IPS-15b (cell line): Measurements from ENCODE around the gene FBXL20.

Source experiments
- H3K27me3 ChIP-seq: one replicate; pipeline ENCODE4 v1.6.1; 2013; ENCODE audit warnings: low read length; ENCODE audit not compliant: control insufficient read depth, insufficient read depth
- H3K36me3 ChIP-seq: one replicate; pipeline ENCODE4 v1.6.1; 2013; ENCODE audit warnings: low read length; ENCODE audit not compliant: control insufficient read depth, insufficient read depth
- H3K4me1 ChIP-seq: one replicate; pipeline ENCODE4 v1.6.1; 2013; ENCODE audit warnings: mild to moderate bottlenecking, low read length; ENCODE audit not compliant: control insufficient read depth, insufficient read depth
- H3K4me3 ChIP-seq: one replicate; pipeline ENCODE4 v1.5.1; 2013; ENCODE audit warnings: low read depth, low read length
- H3K9ac ChIP-seq: one replicate; pipeline ENCODE4 v1.6.1; 2013; ENCODE audit warnings: low read depth, mild to moderate bottlenecking, low read length
- H3K9me3 ChIP-seq: one replicate; pipeline ENCODE4 v1.6.1; 2013; ENCODE audit warnings: mild to moderate bottlenecking, low read length; ENCODE audit not compliant: control insufficient read depth, insufficient read depth

FBXL20 gene

GRCh38 chr17:39243155-39243554 lies 158.3 kb downstream of the FBXL20 start:
- Histone ChIP-seq H3K36me3 (no peaks in the 10 kb centered on the region), H3K9me3 (no peaks in the 10 kb centered on the region), H3K4me3 (no peak overlapping the region), H3K27me3 (no peaks in the 10 kb centered on the region), H3K9ac (no peak overlapping the region), H3K4me1 (peaks cover 9% of the 10 kb centered on the region)

DNA sequence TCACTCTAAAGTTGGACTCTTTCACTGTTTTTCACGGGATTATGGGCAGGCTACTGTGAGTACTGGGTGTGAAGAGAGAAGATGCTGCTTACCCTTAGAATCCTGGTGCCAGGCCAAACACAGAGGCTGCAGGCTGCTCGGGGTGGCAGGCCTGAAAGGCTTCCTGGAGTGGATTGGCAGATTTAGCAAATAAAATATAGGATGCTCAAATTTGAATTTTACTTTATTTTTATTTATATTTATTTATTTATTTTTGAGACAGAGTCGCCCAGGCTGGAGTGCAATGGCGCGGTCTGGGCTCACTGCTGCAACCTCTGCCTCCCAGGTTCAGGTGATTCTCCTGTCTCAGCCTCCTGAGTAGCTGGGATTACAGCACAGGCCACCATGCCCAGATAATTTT lies 160.8 kb downstream of the FBXL20 start:
- Histone ChIP-seq H3K9ac (no peak overlapping the region), H3K4me3 (no peak overlapping the region), H3K4me1 (peaks cover 9% of the 10 kb centered on the region), H3K36me3 (no peaks in the 10 kb centered on the region), H3K27me3 (no peaks in the 10 kb centered on the region), H3K9me3 (no peaks in the 10 kb centered on the region)

DNA sequence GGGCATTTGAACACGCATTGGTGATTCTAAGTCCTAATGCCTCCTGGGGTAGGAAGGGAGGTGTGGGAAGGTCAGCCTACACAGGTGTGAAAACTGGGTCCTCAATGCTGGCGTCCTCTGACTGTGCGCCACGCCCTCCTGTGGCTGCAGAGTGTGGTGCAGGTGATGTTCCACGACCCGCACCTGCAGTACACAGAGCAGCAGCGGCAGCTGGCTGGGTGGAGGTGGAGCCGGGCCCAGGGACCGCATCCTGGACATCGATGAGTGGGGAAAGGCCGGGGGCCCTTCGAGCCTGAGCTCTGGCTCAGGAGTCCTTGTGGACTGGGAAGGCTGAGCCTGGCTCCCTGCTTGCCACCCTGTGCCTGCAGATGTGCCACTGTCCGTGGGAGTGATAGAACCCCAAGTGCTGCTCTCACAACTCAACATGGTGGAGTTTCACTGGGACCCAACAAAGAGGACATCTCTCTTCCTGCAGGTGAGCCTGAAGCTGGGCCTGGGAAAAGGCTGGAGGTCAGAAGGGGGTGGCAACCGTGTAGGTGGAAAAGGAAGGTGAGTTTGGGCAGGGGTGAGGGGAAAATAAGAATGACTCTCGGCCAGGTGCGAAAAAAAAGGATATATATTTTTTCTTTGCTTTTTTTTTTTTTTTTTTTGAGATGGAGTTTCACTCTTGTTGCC lies 161.6 kb downstream of the FBXL20 start:
- H3K4me1 ChIP-seq, result peaks cover 7% of the 10 kb centered on the region
- no peaks in the 10 kb centered on the region for H3K36me3 ChIP-seq
- H3K4me3 ChIP-seq, result no peak overlapping the region
- no peaks in the 10 kb centered on the region for H3K27me3 ChIP-seq
- H3K9me3 ChIP-seq, result no peaks in the 10 kb centered on the region
- no peak overlapping the region for H3K9ac ChIP-seq

DNA sequence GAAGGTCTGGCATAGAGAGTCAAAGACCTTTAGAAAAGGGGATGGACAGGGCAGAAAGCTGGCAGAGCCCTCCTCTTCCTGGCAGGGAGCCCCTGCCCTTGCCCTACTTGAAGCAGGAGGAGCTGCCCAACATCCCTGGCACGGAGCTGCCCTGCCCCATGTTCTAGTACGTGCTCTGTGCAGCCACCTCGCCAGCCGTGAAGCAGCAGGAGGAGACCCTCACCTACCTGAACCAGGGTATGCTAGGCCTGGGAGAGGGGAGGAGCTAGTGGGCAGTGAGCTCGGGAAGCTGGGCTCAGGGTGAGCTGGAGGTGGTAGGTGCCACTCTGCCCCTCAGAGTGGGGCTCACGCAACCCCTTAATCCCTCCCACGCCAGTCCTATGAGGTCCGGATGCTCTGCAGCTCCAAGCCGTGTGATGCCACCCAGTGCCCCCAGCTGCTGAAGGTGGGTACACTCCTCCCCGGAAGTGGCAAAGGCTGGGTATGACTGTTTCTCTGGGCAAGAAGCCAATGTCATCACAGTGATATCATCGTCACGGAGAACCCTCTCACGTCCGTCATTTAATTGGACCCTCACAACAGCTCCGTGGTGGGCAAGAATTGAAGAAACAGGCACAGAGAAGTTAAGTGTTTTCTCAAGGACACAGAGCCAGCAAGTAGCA lies 163.0 kb downstream of the FBXL20 start:
- peaks cover 4% of the 10 kb centered on the region for H3K4me1 ChIP-seq
- H3K4me3 ChIP-seq, result no peak overlapping the region
- no peaks in the 10 kb centered on the region for H3K27me3 ChIP-seq

DNA sequence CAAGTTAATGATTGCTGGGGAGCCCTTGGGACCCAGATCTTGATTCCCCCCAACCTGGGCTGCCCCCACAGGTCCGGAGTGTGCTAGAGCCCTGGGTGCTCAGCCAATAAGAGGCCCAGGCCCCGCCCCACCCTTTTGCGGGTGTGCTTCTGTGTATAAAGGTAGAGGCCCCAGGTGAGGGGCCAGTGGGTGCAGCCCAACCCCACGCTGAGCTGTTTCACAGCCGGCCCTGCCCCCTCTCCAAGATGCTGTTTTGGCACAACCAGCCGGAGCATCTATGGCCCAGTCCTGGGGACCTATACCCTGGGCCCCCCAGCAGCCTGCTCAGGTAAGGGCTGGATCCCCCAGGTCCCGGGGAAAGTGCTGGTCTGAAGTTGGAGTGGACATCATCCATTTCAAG lies 163.8 kb downstream of the FBXL20 start:
- H3K4me3 ChIP-seq, result no peak overlapping the region
- H3K4me1 ChIP-seq, result peaks cover 4% of the 10 kb centered on the region
- H3K27me3 ChIP-seq, result peaks cover 3% of the 10 kb centered on the region
- H3K9ac ChIP-seq, result no peak overlapping the region
- no peaks in the 10 kb centered on the region for H3K36me3 ChIP-seq
- H3K9me3 ChIP-seq, result no peaks in the 10 kb centered on the region

More for the DNA sequence above, 163.0 kb downstream of the FBXL20 start:
- H3K36me3 ChIP-seq, result no peaks in the 10 kb centered on the region
- no peaks in the 10 kb centered on the region for H3K9me3 ChIP-seq
- H3K9ac ChIP-seq, result no peak overlapping the region

DNA sequence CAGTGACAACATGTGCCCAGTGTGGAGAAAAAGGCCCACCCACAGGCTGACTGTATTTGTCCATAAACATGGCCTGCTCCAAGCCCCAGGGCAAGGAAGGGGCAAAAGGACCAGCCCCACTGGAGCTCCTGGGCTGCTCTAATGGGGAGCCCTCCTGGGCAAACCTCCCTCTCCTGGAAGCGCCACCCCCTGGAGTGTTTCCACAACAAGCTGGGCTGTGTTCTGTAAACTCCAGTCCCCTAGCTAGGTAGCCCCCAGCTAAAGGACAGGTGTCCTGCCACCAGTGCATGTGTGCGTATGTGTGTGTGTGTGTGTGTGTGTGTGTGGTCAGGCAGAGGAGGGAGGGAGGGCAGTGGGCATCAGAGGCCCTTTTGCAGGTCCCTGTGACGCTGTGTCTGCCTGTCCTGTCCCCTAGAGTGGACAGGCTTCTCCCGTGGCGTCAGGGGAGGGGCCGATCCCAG lies 164.4 kb downstream of the FBXL20 start:
- Histone ChIP-seq H3K9ac (no peak overlapping the region), H3K36me3 (no peaks in the 10 kb centered on the region), H3K27me3 (peaks cover 3% of the 10 kb centered on the region), H3K4me3 (no peak overlapping the region), H3K9me3 (no peaks in the 10 kb centered on the region), H3K4me1 (peaks cover 7% of the 10 kb centered on the region)

- peaks cover 3% of the 10 kb centered on the region for H3K27me3 ChIP-seq
- H3K9ac ChIP-seq, result no peak overlapping the region
- peaks cover 11% of the 10 kb centered on the region for H3K4me1 ChIP-seq
- no peaks in the 10 kb centered on the region for H3K9me3 ChIP-seq
- no peaks in the 10 kb centered on the region for H3K36me3 ChIP-seq
- H3K4me3 ChIP-seq, result no peak overlapping the region
Observed at GRCh38 chr17:39236450-39236927, 164.9 kb downstream of the FBXL20 start.

- Histone ChIP-seq H3K27me3 (peaks cover 3% of the 10 kb centered on the region), H3K9me3 (no peaks in the 10 kb centered on the region), H3K4me3 (no peak overlapping the region), H3K4me1 (peaks cover 12% of the 10 kb centered on the region), H3K36me3 (no peaks in the 10 kb centered on the region), H3K9ac (no peak overlapping the region)
Observed at GRCh38 chr17:39235555-39236449, 165.6 kb downstream of the FBXL20 start.

GRCh38 chr17:39231591-39232551 lies 169.6 kb downstream of the FBXL20 start:
- peak overlapping the region; percentile 57 for H3K4me3 ChIP-seq
- H3K4me1 ChIP-seq, result peaks cover 8% of the 10 kb centered on the region
- H3K9me3 ChIP-seq, result no peaks in the 10 kb centered on the region
- H3K36me3 ChIP-seq, result no peaks in the 10 kb centered on the region
- H3K9ac ChIP-seq, result peak overlapping the region; percentile 4
- H3K27me3 ChIP-seq, result peaks cover 3% of the 10 kb centered on the region

- Histone ChIP-seq H3K4me3 (no peak overlapping the region), H3K36me3 (no peaks in the 10 kb centered on the region), H3K27me3 (peaks cover 8% of the 10 kb centered on the region), H3K4me1 (peaks cover 10% of the 10 kb centered on the region), H3K9me3 (no peaks in the 10 kb centered on the region), H3K9ac (no peak overlapping the region)
Observed at GRCh38 chr17:39231091-39231561, 170.3 kb downstream of the FBXL20 start.
